NT2/D1 (cell line): ENCODE results near the gene PCGF2.

ENCODE experiments used
- SUZ12 ChIP-seq: IDR thresholded peaks from 2 replicates; pipeline ENCODE4 v1.6.1; 2011; ENCODE audit not compliant: insufficient read length, insufficient read depth; ENCODE audit errors: extremely low read depth
- YY1 ChIP-seq: IDR thresholded peaks from 2 replicates; pipeline ENCODE4 v1.6.1; 2011; ENCODE audit not compliant: insufficient read length, insufficient read depth
- ZNF274 ChIP-seq: IDR thresholded peaks from 2 replicates; pipeline ENCODE4 v1.6.1; 2011; ENCODE audit warnings: mild to moderate bottlenecking, low read depth, low read length

DNA sequence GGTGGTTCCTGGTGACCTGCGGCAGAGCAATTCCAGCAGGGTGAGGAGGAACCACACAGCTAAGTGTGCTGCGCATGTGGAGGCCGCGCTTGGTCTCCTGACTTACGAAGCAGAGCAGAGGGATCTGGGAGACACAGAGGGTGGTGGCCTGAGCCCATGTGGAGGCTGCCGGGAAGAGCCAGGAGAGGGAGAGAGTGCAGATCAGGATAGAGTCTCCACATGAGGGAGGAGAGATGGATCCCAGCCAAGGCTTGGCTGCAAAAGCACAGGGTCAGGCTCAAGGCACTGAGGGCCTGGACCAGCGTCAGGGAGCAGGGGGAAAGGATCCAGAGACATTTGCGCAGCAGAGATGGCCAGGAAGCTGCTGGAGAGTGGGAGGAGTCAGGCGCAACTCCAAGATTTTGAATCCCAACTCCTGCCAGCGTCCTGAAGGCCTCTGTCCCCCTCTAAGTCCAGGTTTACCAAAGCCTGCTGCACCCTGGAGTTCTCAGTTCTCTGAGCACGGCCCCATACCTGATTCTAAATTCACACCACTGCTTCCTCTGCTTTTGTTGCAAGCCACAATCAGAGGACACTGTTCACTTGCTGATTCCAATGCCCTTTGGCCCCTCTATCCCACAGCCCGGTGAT is 54.3 kb downstream of the PCGF2 start:
- no peak for TF ChIP-seq YY1
- no peak for TF ChIP-seq SUZ12
- no peak for TF ChIP-seq ZNF274
